Transverse colon (tissue), 4 donors: ENCODE data around the gene FNTB. TPM values are rescaled to one million over a fixed set of nuclear protein-coding genes. Genes with fewer than 3 reads are reported as not detected.

Source experiments
- DNase-seq: peaks from one replicate; pipeline ENCODE4 v3.0.0-alpha.2; 2019
- H3K27ac ChIP-seq, 4 donors: fragments of 200-600 bp; sonication (generic); 2 replicates each; pipeline ENCODE4 v1.5.1; 2016 to 2018; ENCODE audit warnings: inconsistent platforms in 4 of 4
- H3K27me3 ChIP-seq: fragments of 200-600 bp; sonication (generic); 2 replicates; pipeline ENCODE4 v1.5.1; 2017; ENCODE audit warnings: inconsistent platforms
- H3K36me3 ChIP-seq, 4 donors: fragments of 200-600 bp; sonication (generic); 2 replicates each; pipeline ENCODE4 v1.5.1; 2017 to 2019; ENCODE audit warnings: inconsistent platforms in 4 of 4
- H3K4me1 ChIP-seq, 4 donors: fragments of 200-600 bp; sonication (generic); 2 replicates each; pipeline ENCODE4 v1.5.1; 2017 to 2020; ENCODE audit warnings: inconsistent platforms in 4 of 4
- H3K4me3 ChIP-seq, 4 donors: fragments of 200-600 bp; sonication (generic); 1 replicate in 1 of 4; 2 replicates in 3 of 4; pipeline versions ENCODE4 v1.5.1 to v1.6.1; 2017 to 2019; ENCODE audit warnings: inconsistent platforms in 4 of 4
- H3K9me3 ChIP-seq, 2 donors: fragments of 200-600 bp; sonication (generic); 2 replicates each; pipeline ENCODE4 v1.5.1; 2017 to 2019; ENCODE audit warnings: inconsistent platforms in 2 of 2
- CTCF ChIP-seq, 5 experiments: fragments of 200-600 bp in 3 of 5; fragments of 450-650 bp in 2 of 5; sonication (generic) in 3 of 5; IDR thresholded peaks; 1 replicate in 2 of 5; 2 replicates in 3 of 5; pipeline ENCODE4 v1.5.1; 2016 to 2017; ENCODE audit warnings: antibody characterized with exemption in 5 of 5, inconsistent platforms in 3 of 5, mild to moderate bottlenecking in 2 of 5, moderate library complexity in 1 of 5
- EP300 ChIP-seq: sonication (generic); formaldehyde crosslinking; IDR thresholded peaks from one replicate; pipeline ENCODE4 v1.6.1; 2017; ENCODE audit warnings: antibody characterized with exemption, low read depth
- POLR2A ChIP-seq: fragments of 450-650 bp; IDR thresholded peaks from one replicate; pipeline ENCODE4 v1.6.1; 2016; ENCODE audit warnings: antibody characterized with exemption, mild to moderate bottlenecking, moderate library complexity
- POLR2AphosphoS5 ChIP-seq, 3 donors: sonication (generic); formaldehyde crosslinking; IDR thresholded peaks; one replicate each; pipeline ENCODE4 v1.6.1; 2016; ENCODE audit warnings: antibody characterized with exemption in 3 of 3
- WGBS, 2 donors: methylation state at CpG; one replicate each; pipeline ENCODE4 v1.1.5; 2018; ENCODE audit warnings: low coverage in 1 of 2; 5-methylcytosine and 5-hydroxymethylcytosine counted together
- in situ Hi-C, 4 donors: fragments of 200-750 bp; cut with MboI; loops; one replicate each; pipeline versions ENCODE4 v1.15.0 to v1.15.1; 2017; ENCODE audit warnings: low sequenced_read_pairs in 3 of 4, low pct_ligation_motif_present in 1 of 4, low pct_unique_long_range_greater_than_20kb in 1 of 4
- intact Hi-C: fragments of 100-400 bp; cut with DNase I; formaldehyde crosslinking; loops from one replicate; pipeline ENCODE4 v1.15.1; 2023; ENCODE audit warnings: low total_unique reads
- total RNA-seq, 4 donors: library from RNA; depleted of rRNA; stranded (reverse); fragments of >200 nt; gene quantifications; one replicate each; pipeline ENCODE4 v1.1.0, GENCODE V29; 2016

The FNTB gene
- total RNA-seq, 4 donors from 2014 or later: 6.5 to 77.2 (median 12.7) TPM

DNA sequence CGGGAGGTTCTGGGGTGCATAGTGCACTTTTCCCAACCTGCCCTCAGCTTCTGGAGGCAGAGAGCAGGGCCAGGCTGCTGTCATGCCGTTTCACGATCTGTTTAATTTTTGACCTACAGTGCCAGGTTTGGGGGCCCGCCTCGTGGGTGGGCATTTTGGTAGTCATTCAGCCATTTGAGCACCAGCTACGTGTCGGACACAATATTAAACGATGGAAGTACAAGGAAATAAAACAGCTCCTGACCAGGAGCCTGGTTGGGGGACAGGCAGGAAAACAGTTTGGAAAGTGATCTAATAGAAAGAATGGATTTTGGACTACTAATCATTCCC lies 708 bp downstream of the FNTB start:
- H3K27ac ChIP-seq: peak overlapping the region; percentile 90 to 96 (median 91)
- H3K27me3 ChIP-seq: no peaks in the 10 kb centered on the region
- TF ChIP-seq EP300: no peak
- no peak for TF ChIP-seq CTCF (IDR thresholded peaks at IDR 0.05)
- no peak for TF ChIP-seq POLR2AphosphoS5 (IDR thresholded peaks at IDR 0.05)
- TF ChIP-seq POLR2A: no peak
- intact Hi-C loops: loop anchor here (5.0 kb wide), 1 partner anchor 115 kb away; the partner anchor contains the start of gene MAX
- peak overlapping the region; percentile 48 to 83 (median 71) for H3K4me3 ChIP-seq
- in situ Hi-C loops: loop anchor here in 2 of 4 donors (10.0 to 25.0 kb wide), 2 partner anchors 163 to 400 kb away; no protein-coding TSS in a partner anchor
- DNase-seq: no peak
- no peaks in the 10 kb centered on the region for H3K36me3 ChIP-seq
- 2% methylated on average over 8 of the region's 8 CpGs; no CpG with 5 or more reads in 1 of the 2 donors for WGBS, 2 donors
- no peaks in the 10 kb centered on the region for H3K9me3 ChIP-seq
- H3K4me1 ChIP-seq: peaks cover 0 to 25% (median 16%) of the 10 kb centered on the region in 4 donors

DNA sequence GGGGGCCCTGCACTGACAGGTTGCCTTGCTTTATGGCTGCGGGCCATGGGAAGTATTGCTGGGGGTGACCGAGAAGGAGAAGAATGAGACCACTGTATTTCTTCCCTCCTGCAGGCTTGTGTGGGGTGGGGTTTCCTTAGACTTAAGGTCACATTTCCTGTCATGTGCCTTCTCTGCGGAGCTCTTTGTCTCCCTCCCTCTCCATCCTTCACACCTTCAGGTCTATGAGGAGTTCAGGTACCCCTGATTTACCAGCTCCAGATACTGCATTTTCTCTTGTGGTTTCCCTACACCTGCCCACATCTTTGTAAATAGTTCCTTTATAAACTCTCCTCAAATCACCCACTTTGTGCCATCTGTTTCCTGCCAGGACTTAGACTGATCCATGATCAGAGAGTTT lies 3.6 kb downstream of the FNTB start:
- no peaks in the 10 kb centered on the region for H3K9me3 ChIP-seq
- TF ChIP-seq EP300: no peak
- no peak for TF ChIP-seq POLR2AphosphoS5 (IDR thresholded peaks at IDR 0.05)
- no peak for TF ChIP-seq POLR2A
- no peak for TF ChIP-seq CTCF (IDR thresholded peaks at IDR 0.05)
- no peak for DNase-seq
- intact Hi-C loops (no loop called here), in situ Hi-C loops (loop anchor here in 1 of 4 donors (25.0 kb wide), 1 partner anchor 397 kb away; no protein-coding TSS in a partner anchor)
- H3K27me3 ChIP-seq: no peaks in the 10 kb centered on the region
- no peak overlapping the region for H3K27ac ChIP-seq
- H3K4me1 ChIP-seq: peaks cover 0 to 25% (median 12%) of the 10 kb centered on the region in 4 donors
- H3K4me3 ChIP-seq: no peak overlapping the region
- WGBS, 2 donors: 62% methylated on average over 3 of the region's 3 CpGs; no CpG with 5 or more reads in 1 of the 2 donors
- no peaks in the 10 kb centered on the region for H3K36me3 ChIP-seq

- H3K27ac ChIP-seq: no peak overlapping the region
- WGBS, 2 donors: 86 to 100% methylated on average over 2 to 4 of the region's 4 CpGs
- H3K27me3 ChIP-seq: no peaks in the 10 kb centered on the region
- TF ChIP-seq POLR2AphosphoS5 (IDR thresholded peaks at IDR 0.05) (no peak), CTCF (IDR thresholded peaks at IDR 0.05) (no peak), EP300 (no peak), POLR2A (no peak)
- no peaks in the 10 kb centered on the region for H3K36me3 ChIP-seq
- in situ Hi-C loops (loop anchor here in 1 of 4 donors (25.0 kb wide), 1 partner anchor 396 kb away; no protein-coding TSS in a partner anchor), intact Hi-C loops (no loop called here)
- H3K4me3 ChIP-seq: no peak overlapping the region
- peaks cover 0 to 25% (median 12%) of the 10 kb centered on the region in 4 donors for H3K4me1 ChIP-seq
- H3K9me3 ChIP-seq: no peaks in the 10 kb centered on the region
- no peak for DNase-seq
Observed at GRCh38 chr14:64990939-64991338, 4.2 kb downstream of the FNTB start.

DNA sequence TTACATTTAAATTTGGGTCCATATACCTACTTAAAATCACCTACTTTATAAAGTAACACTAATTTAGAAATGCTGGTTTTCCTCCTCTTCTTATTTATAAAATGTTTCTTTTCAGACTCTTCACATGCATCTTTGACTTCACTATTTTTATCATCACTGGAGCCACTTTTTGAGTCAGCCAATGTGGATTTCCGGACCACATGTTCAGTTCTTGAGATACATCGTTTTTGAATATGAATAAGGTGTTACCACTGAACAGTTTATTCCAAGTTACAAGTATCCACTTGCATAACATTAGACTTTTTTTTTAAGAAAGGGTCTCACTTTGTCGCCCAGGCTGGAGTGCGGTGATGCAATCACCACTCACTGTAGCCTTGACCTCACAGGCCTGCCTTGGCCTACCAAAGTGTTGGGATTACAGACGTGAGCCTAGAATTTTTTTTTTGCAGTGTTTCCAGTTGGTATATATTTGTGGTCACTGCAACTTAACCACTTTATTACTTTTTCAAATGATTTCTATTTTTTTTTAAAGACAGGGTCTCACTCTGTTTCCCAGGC lies 5.7 kb downstream of the FNTB start:
- intact Hi-C loops: no loop called here
- no peaks in the 10 kb centered on the region for H3K9me3 ChIP-seq
- WGBS, 2 donors: 70 to 72% methylated on average over 5 of the region's 5 CpGs
- peaks cover 0 to 21% (median 7%) of the 10 kb centered on the region in 4 donors for H3K4me1 ChIP-seq
- no peak overlapping the region for H3K4me3 ChIP-seq
- no peak for TF ChIP-seq POLR2AphosphoS5 (IDR thresholded peaks at IDR 0.05)
- no peak for TF ChIP-seq EP300
- no peak for TF ChIP-seq CTCF (IDR thresholded peaks at IDR 0.05)
- TF ChIP-seq POLR2A: no peak
- no peaks in the 10 kb centered on the region for H3K27me3 ChIP-seq
- H3K27ac ChIP-seq: no peak overlapping the region
- in situ Hi-C loops: loop anchor here in 1 of 4 donors (25.0 kb wide), 1 partner anchor 395 kb away; no protein-coding TSS in a partner anchor
- DNase-seq: no peak
- no peaks in the 10 kb centered on the region for H3K36me3 ChIP-seq
